HCT116 (cell line): ENCODE data around the gene DNAJB5.

Experiments
- CTCF ChIP-seq, 3 experiments: fragments of 200-600 bp in 1 of 3; sonication (generic) in 1 of 3; IDR thresholded peaks in 2 of 3; conservative IDR thresholded peaks in 1 of 3; 2 replicates each; pipeline ENCODE4 v1.5.1; 2012 to 2017; ENCODE audit warnings: low read depth in 2 of 3, low read length in 2 of 3, antibody characterized with exemption in 1 of 3, borderline replicate concordance in 1 of 3, control low read depth in 1 of 3, mild to moderate bottlenecking in 1 of 3, mixed read lengths in 1 of 3, mixed run types in 1 of 3, moderate library complexity in 1 of 3; ENCODE audit not compliant: insufficient read depth in 1 of 3
- EZH2 ChIP-seq: fragments of 200-600 bp; sonication (generic); IDR thresholded peaks from 2 replicates; pipeline ENCODE4 v1.6.1; 2017; ENCODE audit warnings: antibody characterized with exemption, mixed run types
- EZH2phosphoT487 ChIP-seq: fragments of 200-600 bp; IDR thresholded peaks from 2 replicates; pipeline ENCODE4 v1.6.1; 2018; ENCODE audit warnings: antibody characterized with exemption, borderline replicate concordance
- JUND ChIP-seq: IDR thresholded peaks from 2 replicates; pipeline ENCODE4 v1.6.1; 2012
- POLR2A ChIP-seq: IDR thresholded peaks from 2 replicates; pipeline ENCODE4 v1.7.0; 2011; ENCODE audit warnings: borderline replicate concordance; ENCODE audit not compliant: insufficient read depth, insufficient read length; ENCODE audit errors: extremely low read depth
- POLR2AphosphoS5 ChIP-seq: IDR thresholded peaks from 2 replicates; pipeline ENCODE4 v1.6.1; 2011; ENCODE audit warnings: mild to moderate bottlenecking, low read depth, low read length, moderate library complexity
- RAD21 ChIP-seq: IDR thresholded peaks from 2 replicates; pipeline ENCODE4 v1.6.1; 2012; ENCODE audit warnings: low read depth, mild to moderate bottlenecking
- SP1 ChIP-seq: IDR thresholded peaks from 2 replicates; pipeline ENCODE4 v1.6.1; 2012; ENCODE audit warnings: low read depth

GRCh38 chr9:35028341-35028740, 38.8 kb downstream of the DNAJB5 start:
- TF ChIP-seq POLR2A (no peak), EZH2 (no peak), CTCF (IDR thresholded peaks at IDR 0.05 in 2 of 3, conservative IDR thresholded peaks at IDR 0.05 in 1 of 3; ENCODE audit: borderline replicate concordance in 1 of 3, insufficient read depth in 1 of 3, low read depth in 2 of 3, low read length in 2 of 3) (no peak), POLR2AphosphoS5 (no peak), SP1 (no peak), EZH2phosphoT487 (no peak), RAD21 (no peak), JUND (no peak)
